SU-DHL-6 (cell line): ENCODE data around the gene DIAPH1.

Source experiments
- EZH2phosphoT487 ChIP-seq: fragments of 200-600 bp; sonication (generic), shearing (Covaris generic); conservative IDR thresholded peaks from 2 replicates; pipeline ENCODE4 v1.6.1; 2018; ENCODE audit warnings: mild to moderate bottlenecking, antibody characterized with exemption, low read length, moderate library complexity, mixed read lengths
- TF ChIP-seq, protein P1 (sequence below): fragments of 200-600 bp; sonication (generic); IDR thresholded peaks from one replicate; pipeline ENCODE4 v1.5.1; 2017; ENCODE audit warnings: antibody characterized with exemption, mild to moderate bottlenecking, low read length, moderate library complexity; ENCODE audit not compliant: insufficient read depth, poor library complexity, severe bottlenecking

DNA sequence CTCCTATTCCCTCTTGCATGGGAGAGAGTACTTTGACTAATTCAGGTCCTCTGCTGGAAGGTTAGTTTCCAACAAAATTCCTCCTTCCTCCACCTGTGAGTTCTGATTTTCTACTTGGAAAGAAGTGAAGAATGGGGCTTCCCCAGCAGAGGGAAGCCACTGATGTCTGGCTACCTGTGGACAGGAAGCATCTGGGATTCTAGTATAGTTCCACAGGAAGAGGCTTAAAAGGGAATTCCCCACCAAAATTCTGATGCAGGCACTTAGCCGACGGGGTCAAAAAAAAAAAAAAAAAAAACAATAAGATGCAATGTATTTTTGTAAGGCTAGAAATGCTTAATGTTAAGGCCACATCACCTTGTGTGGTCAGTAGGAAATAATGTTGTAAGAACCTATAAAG is 96.5 kb downstream of the DIAPH1 start:
- no peak for TF ChIP-seq EZH2phosphoT487
- TF ChIP-seq, protein P1, sequence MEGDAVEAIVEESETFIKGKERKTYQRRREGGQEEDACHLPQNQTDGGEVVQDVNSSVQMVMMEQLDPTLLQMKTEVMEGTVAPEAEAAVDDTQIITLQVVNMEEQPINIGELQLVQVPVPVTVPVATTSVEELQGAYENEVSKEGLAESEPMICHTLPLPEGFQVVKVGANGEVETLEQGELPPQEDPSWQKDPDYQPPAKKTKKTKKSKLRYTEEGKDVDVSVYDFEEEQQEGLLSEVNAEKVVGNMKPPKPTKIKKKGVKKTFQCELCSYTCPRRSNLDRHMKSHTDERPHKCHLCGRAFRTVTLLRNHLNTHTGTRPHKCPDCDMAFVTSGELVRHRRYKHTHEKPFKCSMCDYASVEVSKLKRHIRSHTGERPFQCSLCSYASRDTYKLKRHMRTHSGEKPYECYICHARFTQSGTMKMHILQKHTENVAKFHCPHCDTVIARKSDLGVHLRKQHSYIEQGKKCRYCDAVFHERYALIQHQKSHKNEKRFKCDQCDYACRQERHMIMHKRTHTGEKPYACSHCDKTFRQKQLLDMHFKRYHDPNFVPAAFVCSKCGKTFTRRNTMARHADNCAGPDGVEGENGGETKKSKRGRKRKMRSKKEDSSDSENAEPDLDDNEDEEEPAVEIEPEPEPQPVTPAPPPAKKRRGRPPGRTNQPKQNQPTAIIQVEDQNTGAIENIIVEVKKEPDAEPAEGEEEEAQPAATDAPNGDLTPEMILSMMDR: no peak
